ENCODE measurements around the gene PRSS21. TPM values are rescaled to one million over a fixed set of nuclear protein-coding genes. Genes with fewer than 3 reads are reported as not detected.

PRSS21 gene
- total RNA-seq, 3 donors from 2014 or later, result 0.51 to 4.1 (median 0.58) TPM

DNA sequence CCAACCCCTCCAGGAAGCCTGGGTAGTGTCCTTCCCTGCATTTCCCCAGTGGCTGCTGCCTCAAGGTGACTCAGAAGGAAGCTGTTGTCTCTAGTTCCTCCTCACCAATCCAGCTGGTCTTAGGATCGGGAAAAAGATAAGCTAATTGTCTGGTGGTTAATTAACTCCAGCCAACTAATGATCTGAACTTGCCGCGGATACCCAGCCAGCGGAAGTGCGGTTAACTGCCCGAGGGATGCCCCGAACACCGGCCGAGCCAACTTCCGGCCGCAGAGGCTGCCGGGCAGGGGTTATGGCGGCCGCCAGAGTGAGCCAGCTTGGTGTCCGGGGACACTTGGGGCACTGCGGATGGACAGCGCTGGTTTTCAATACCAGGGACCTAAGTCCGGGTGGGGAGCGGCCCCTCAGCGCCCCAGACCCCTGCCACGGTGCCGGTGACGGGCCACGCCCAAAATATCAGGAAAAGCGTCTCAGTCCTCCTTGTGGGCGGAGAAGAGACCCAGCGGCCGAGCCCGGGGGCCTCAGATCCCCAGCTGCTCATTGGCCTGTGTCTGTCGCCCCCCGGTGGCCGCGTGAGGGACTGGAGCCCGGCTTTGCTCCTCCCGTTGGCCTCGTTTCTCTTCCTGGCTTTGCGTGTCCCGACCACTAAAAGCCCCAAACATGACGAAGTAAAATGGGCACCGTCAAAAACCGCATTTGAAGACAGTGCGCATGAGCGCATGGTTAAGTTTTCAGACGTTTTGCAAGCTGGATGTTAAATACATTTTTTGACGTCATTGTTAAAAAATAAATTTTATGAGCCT is 51.2 kb downstream of the PRSS21 start:
- H3K4me1 ChIP-seq (ENCODE audit: low read depth), result no peaks in the 10 kb centered on the region
- peak overlapping the region; percentile 31 for H3K4me3 ChIP-seq
- H3K36me3 ChIP-seq (ENCODE audit: low read depth), result no peaks in the 10 kb centered on the region
- intact Hi-C loops (cut with DNase I, micrococcal nuclease), result no loop called here
- DNase-seq (peak; percentile 96 to 99 (median 97)), ATAC-seq (peak; percentile 99)
- H3K9me3 ChIP-seq, result no peaks in the 10 kb centered on the region
- TF ChIP-seq, protein P1, sequence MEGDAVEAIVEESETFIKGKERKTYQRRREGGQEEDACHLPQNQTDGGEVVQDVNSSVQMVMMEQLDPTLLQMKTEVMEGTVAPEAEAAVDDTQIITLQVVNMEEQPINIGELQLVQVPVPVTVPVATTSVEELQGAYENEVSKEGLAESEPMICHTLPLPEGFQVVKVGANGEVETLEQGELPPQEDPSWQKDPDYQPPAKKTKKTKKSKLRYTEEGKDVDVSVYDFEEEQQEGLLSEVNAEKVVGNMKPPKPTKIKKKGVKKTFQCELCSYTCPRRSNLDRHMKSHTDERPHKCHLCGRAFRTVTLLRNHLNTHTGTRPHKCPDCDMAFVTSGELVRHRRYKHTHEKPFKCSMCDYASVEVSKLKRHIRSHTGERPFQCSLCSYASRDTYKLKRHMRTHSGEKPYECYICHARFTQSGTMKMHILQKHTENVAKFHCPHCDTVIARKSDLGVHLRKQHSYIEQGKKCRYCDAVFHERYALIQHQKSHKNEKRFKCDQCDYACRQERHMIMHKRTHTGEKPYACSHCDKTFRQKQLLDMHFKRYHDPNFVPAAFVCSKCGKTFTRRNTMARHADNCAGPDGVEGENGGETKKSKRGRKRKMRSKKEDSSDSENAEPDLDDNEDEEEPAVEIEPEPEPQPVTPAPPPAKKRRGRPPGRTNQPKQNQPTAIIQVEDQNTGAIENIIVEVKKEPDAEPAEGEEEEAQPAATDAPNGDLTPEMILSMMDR (IDR thresholded peaks at IDR 0.05), result peak; percentile 89

Other genes starting within 250 kb of the PRSS21 start
- 10 to 100 TPM; 28.2 to 80.7 (median 48.5) TPM for gene KCTD5, start 134.7 kb upstream of the PRSS21 start, total RNA-seq
- 1 to 10 TPM; 1.1 to 2.2 (median 1.4) TPM for gene PRSS27, start 97.0 kb upstream of the PRSS21 start, total RNA-seq
- gene SRRM2, start 64.6 kb upstream of the PRSS21 start, total RNA-seq, result 100 to 1,000 TPM; 538 to 819 (median 692) TPM
- 100 to 1,000 TPM; 231 to 296 (median 285) TPM for gene ELOB, start 40.0 kb upstream of the PRSS21 start, total RNA-seq
- gene PRSS33, start 29.7 kb upstream of the PRSS21 start, total RNA-seq, result not detected
- not detected for gene PRSS41, start 18.8 kb upstream of the PRSS21 start, total RNA-seq
- gene ZG16B, start 13.1 kb downstream of the PRSS21 start, total RNA-seq, result 10 to 100 TPM in 2 of 3 donors, 1 to 10 TPM in 1; 6.8 to 40.7 (median 24.3) TPM
- gene PRSS22, start 40.9 kb downstream of the PRSS21 start, total RNA-seq, result 10 to 100 TPM in 1 of 3 donors, 1 to 10 TPM in 2; 1.6 to 29.0 (median 1.9) TPM
- gene FLYWCH2, start 66.0 kb downstream of the PRSS21 start, total RNA-seq, result 10 to 100 TPM; 23.3 to 26.9 (median 25.3) TPM
- gene FLYWCH1, start 94.7 kb downstream of the PRSS21 start, total RNA-seq, result 10 to 100 TPM; 26.6 to 46.0 (median 34.3) TPM
- gene KREMEN2, start 147.0 kb downstream of the PRSS21 start, total RNA-seq, result 1 to 10 TPM in 2 of 3 donors, under 1 TPM in 1; 0.22 to 1.7 (median 1.3) TPM
- gene PAQR4, start 152.1 kb downstream of the PRSS21 start, total RNA-seq, result 10 to 100 TPM in 1 of 3 donors, 1 to 10 TPM in 2; 4.2 to 16.1 (median 8.0) TPM
- gene PKMYT1, start 163.2 kb downstream of the PRSS21 start, total RNA-seq, result 10 to 100 TPM in 1 of 3 donors, 1 to 10 TPM in 2; 3.1 to 20.0 (median 6.9) TPM
- gene CLDN9, start 195.7 kb downstream of the PRSS21 start, total RNA-seq, result under 1 TPM; 0.14 to 0.61 (median 0.47) TPM
- gene CLDN6, start 200.9 kb downstream of the PRSS21 start, total RNA-seq, result not detected
- gene TNFRSF12A, start 203.1 kb downstream of the PRSS21 start, total RNA-seq, result 1 to 10 TPM; 5.4 to 8.6 (median 6.7) TPM
- 10 to 100 TPM; 19.7 to 33.3 (median 26.5) TPM for gene HCFC1R1, start 206.7 kb downstream of the PRSS21 start, total RNA-seq
- gene THOC6, start 206.8 kb downstream of the PRSS21 start, total RNA-seq, result 10 to 100 TPM; 23.7 to 26.0 (median 25.7) TPM
- 100 to 1,000 TPM in 1 of 3 donors, 10 to 100 TPM in 2; 49.1 to 102 (median 75.5) TPM for gene BICDL2, start 219.7 kb downstream of the PRSS21 start, total RNA-seq
- 1 to 10 TPM in 2 of 3 donors, under 1 TPM in 1; 0.69 to 4.0 (median 2.1) TPM for gene MMP25, start 229.3 kb downstream of the PRSS21 start, total RNA-seq
- 100 to 1,000 TPM; 394 to 627 (median 413) TPM for gene IL32, start 248.4 kb downstream of the PRSS21 start, total RNA-seq

All from mucosa of descending colon (tissue), 3 donors.